ENCODE measurements around the gene TAF1B.

TAF1B gene

GRCh38 chr2:9824441-9824840, 18.8 kb upstream of the TAF1B start:
- H2BK15ac ChIP-seq (ENCODE audit: low read depth, poor library complexity, severe bottlenecking) = no peak overlapping the region
- H3K27me3 ChIP-seq (ENCODE audit: control insufficient read depth in 1 of 2, insufficient read depth in 1 of 2, low read length in 2 of 2) = no peaks in the 10 kb centered on the region
- H3K4me2 ChIP-seq (ENCODE audit: low read length, poor library complexity, severe bottlenecking) = no peak overlapping the region
- H2BK5ac ChIP-seq (ENCODE audit: low read depth, low read length, poor library complexity, severe bottlenecking) = no peak overlapping the region
- H2AK5ac ChIP-seq (ENCODE audit: low read length, severe bottlenecking) = no peak overlapping the region
- H3K9me3 ChIP-seq (ENCODE audit: control insufficient read depth, low read length) = no peaks in the 10 kb centered on the region
- H3K27ac ChIP-seq (ENCODE audit: low read length, poor library complexity, severe bottlenecking) = no peak overlapping the region
- H3K23ac ChIP-seq (ENCODE audit: low read length in 2 of 2) = no peak overlapping the region
- no peak overlapping the region for H3K4ac ChIP-seq (ENCODE audit: low read depth in 1 of 2, low read length in 2 of 2)
- H4K8ac ChIP-seq (ENCODE audit: low read length) = no peak overlapping the region
- H3K4me3 ChIP-seq (ENCODE audit: insufficient read depth in 1 of 2, low read depth in 1 of 2, low read length in 2 of 2) = no peak overlapping the region
- no peak overlapping the region for H3K14ac ChIP-seq (ENCODE audit: low read length in 2 of 2)
- H2AFZ ChIP-seq (ENCODE audit: low read depth, low read length) = no peak overlapping the region
- no peak overlapping the region for H2BK12ac ChIP-seq (ENCODE audit: low read length in 2 of 2)
- no peak overlapping the region for H4K91ac ChIP-seq (ENCODE audit: low read length)
- no peak overlapping the region for H2BK120ac ChIP-seq (ENCODE audit: low read depth, low read length)
- H3K18ac ChIP-seq (ENCODE audit: low read depth in 1 of 2, low read length in 2 of 2) = no peak overlapping the region
- 93% methylated on average over 3 of the region's 3 CpGs for WGBS
- peaks cover 14% of the 10 kb centered on the region for H3K4me1 ChIP-seq (ENCODE audit: control insufficient read depth, insufficient read depth, low read depth, low read length)
- H3K36me3 ChIP-seq (ENCODE audit: control insufficient read depth in 1 of 2, insufficient read depth in 2 of 2, low read depth in 1 of 2, low read length in 2 of 2) = no peaks in the 10 kb centered on the region
- H3K9ac ChIP-seq (ENCODE audit: low read length) = no peak overlapping the region
- no peaks in the 10 kb centered on the region for H3K79me1 ChIP-seq (replicated peaks; ENCODE audit: low read length, poor library complexity, severe bottlenecking)
- DNase-seq = no peak

GRCh38 chr2:9824956-9825720, 18.1 kb upstream of the TAF1B start:
- no peak overlapping the region for H2BK5ac ChIP-seq (ENCODE audit: low read depth, low read length, poor library complexity, severe bottlenecking)
- no peak overlapping the region for H2AK5ac ChIP-seq (ENCODE audit: low read length, severe bottlenecking)
- no peak overlapping the region for H2BK15ac ChIP-seq (ENCODE audit: low read depth, poor library complexity, severe bottlenecking)
- H4K8ac ChIP-seq (ENCODE audit: low read length) = no peak overlapping the region
- H3K23ac ChIP-seq (ENCODE audit: low read length in 2 of 2) = no peak overlapping the region
- no peak for DNase-seq
- WGBS = 69% methylated on average over 4 of the region's 5 CpGs
- no peaks in the 10 kb centered on the region for H3K27me3 ChIP-seq (ENCODE audit: control insufficient read depth in 1 of 2, insufficient read depth in 1 of 2, low read length in 2 of 2)
- no peak overlapping the region for H3K4me2 ChIP-seq (ENCODE audit: low read length, poor library complexity, severe bottlenecking)
- peaks cover 8% of the 10 kb centered on the region for H3K4me1 ChIP-seq (ENCODE audit: control insufficient read depth, insufficient read depth, low read depth, low read length)
- H3K4ac ChIP-seq (ENCODE audit: low read depth in 1 of 2, low read length in 2 of 2) = no peak overlapping the region
- no peaks in the 10 kb centered on the region for H3K36me3 ChIP-seq (ENCODE audit: control insufficient read depth in 1 of 2, insufficient read depth in 2 of 2, low read depth in 1 of 2, low read length in 2 of 2)
- no peak overlapping the region for H2BK12ac ChIP-seq (ENCODE audit: low read length in 2 of 2)
- H3K18ac ChIP-seq (ENCODE audit: low read depth in 1 of 2, low read length in 2 of 2) = no peak overlapping the region
- no peak overlapping the region for H4K91ac ChIP-seq (ENCODE audit: low read length)
- H3K4me3 ChIP-seq (ENCODE audit: insufficient read depth in 1 of 2, low read depth in 1 of 2, low read length in 2 of 2) = no peak overlapping the region
- H3K27ac ChIP-seq (ENCODE audit: low read length, poor library complexity, severe bottlenecking) = no peak overlapping the region
- H3K79me1 ChIP-seq (replicated peaks; ENCODE audit: low read length, poor library complexity, severe bottlenecking) = no peaks in the 10 kb centered on the region
- H3K9ac ChIP-seq (ENCODE audit: low read length) = no peak overlapping the region
- H3K9me3 ChIP-seq (ENCODE audit: control insufficient read depth, low read length) = no peaks in the 10 kb centered on the region
- H2AFZ ChIP-seq (ENCODE audit: low read depth, low read length) = no peak overlapping the region
- H2BK120ac ChIP-seq (ENCODE audit: low read depth, low read length) = no peak overlapping the region
- no peak overlapping the region for H3K14ac ChIP-seq (ENCODE audit: low read length in 2 of 2)

- H3K27ac ChIP-seq (ENCODE audit: low read length, poor library complexity, severe bottlenecking) = no peak overlapping the region
- H2AFZ ChIP-seq (ENCODE audit: low read depth, low read length) = no peak overlapping the region
- no peak overlapping the region for H4K91ac ChIP-seq (ENCODE audit: low read length)
- H3K23ac ChIP-seq (ENCODE audit: low read length in 2 of 2) = no peak overlapping the region
- no peak overlapping the region for H2BK12ac ChIP-seq (ENCODE audit: low read length in 2 of 2)
- H3K4me2 ChIP-seq (ENCODE audit: low read length, poor library complexity, severe bottlenecking) = no peak overlapping the region
- H2BK5ac ChIP-seq (ENCODE audit: low read depth, low read length, poor library complexity, severe bottlenecking) = no peak overlapping the region
- no peak overlapping the region for H3K9ac ChIP-seq (ENCODE audit: low read length)
- no peak overlapping the region for H3K4ac ChIP-seq (ENCODE audit: low read depth in 1 of 2, low read length in 2 of 2)
- H3K4me3 ChIP-seq (ENCODE audit: insufficient read depth in 1 of 2, low read depth in 1 of 2, low read length in 2 of 2) = no peak overlapping the region
- no peak overlapping the region for H3K14ac ChIP-seq (ENCODE audit: low read length in 2 of 2)
- no peak overlapping the region for H2AK5ac ChIP-seq (ENCODE audit: low read length, severe bottlenecking)
- WGBS = 98% methylated on average over 4 of the region's 4 CpGs
- H3K18ac ChIP-seq (ENCODE audit: low read depth in 1 of 2, low read length in 2 of 2) = no peak overlapping the region
- H2BK15ac ChIP-seq (ENCODE audit: low read depth, poor library complexity, severe bottlenecking) = no peak overlapping the region
- H3K9me3 ChIP-seq (ENCODE audit: control insufficient read depth, low read length) = no peaks in the 10 kb centered on the region
- no peaks in the 10 kb centered on the region for H3K36me3 ChIP-seq (ENCODE audit: control insufficient read depth in 1 of 2, insufficient read depth in 2 of 2, low read depth in 1 of 2, low read length in 2 of 2)
- no peak overlapping the region for H4K8ac ChIP-seq (ENCODE audit: low read length)
- H2BK120ac ChIP-seq (ENCODE audit: low read depth, low read length) = no peak overlapping the region
- no peak for DNase-seq
- no peaks in the 10 kb centered on the region for H3K27me3 ChIP-seq (ENCODE audit: control insufficient read depth in 1 of 2, insufficient read depth in 1 of 2, low read length in 2 of 2)
- H3K4me1 ChIP-seq (ENCODE audit: control insufficient read depth, insufficient read depth, low read depth, low read length) = peaks cover 4% of the 10 kb centered on the region
- H3K79me1 ChIP-seq (replicated peaks; ENCODE audit: low read length, poor library complexity, severe bottlenecking) = no peaks in the 10 kb centered on the region
Measured at GRCh38 chr2:9826208-9826607, 17.1 kb upstream of the TAF1B start.

- Histone ChIP-seq H3K9ac (ENCODE audit: low read length) (no peak overlapping the region), H3K27me3 (ENCODE audit: control insufficient read depth in 1 of 2, insufficient read depth in 1 of 2, low read length in 2 of 2) (peaks cover 0 to 7% of the 10 kb centered on the region in 2 experiments), H4K91ac (ENCODE audit: low read length) (no peak overlapping the region), H2BK15ac (ENCODE audit: low read depth, poor library complexity, severe bottlenecking) (peak overlapping the region; percentile 44), H3K79me1 (replicated peaks; ENCODE audit: low read length, poor library complexity, severe bottlenecking) (no peaks in the 10 kb centered on the region), H3K36me3 (ENCODE audit: control insufficient read depth in 1 of 2, insufficient read depth in 2 of 2, low read depth in 1 of 2, low read length in 2 of 2) (no peaks in the 10 kb centered on the region), H3K4me2 (ENCODE audit: low read length, poor library complexity, severe bottlenecking) (no peak overlapping the region), H3K9me3 (ENCODE audit: control insufficient read depth, low read length) (no peaks in the 10 kb centered on the region), H4K8ac (ENCODE audit: low read length) (no peak overlapping the region), H3K18ac (ENCODE audit: low read depth in 1 of 2, low read length in 2 of 2) (no peak overlapping the region), H2BK5ac (ENCODE audit: low read depth, low read length, poor library complexity, severe bottlenecking) (no peak overlapping the region), H2BK12ac (ENCODE audit: low read length in 2 of 2) (no peak overlapping the region), H3K4me1 (ENCODE audit: control insufficient read depth, insufficient read depth, low read depth, low read length) (no peaks in the 10 kb centered on the region), H2AK5ac (ENCODE audit: low read length, severe bottlenecking) (no peak overlapping the region), H3K4ac (ENCODE audit: low read depth in 1 of 2, low read length in 2 of 2) (no peak overlapping the region), H2BK120ac (ENCODE audit: low read depth, low read length) (no peak overlapping the region), H3K14ac (ENCODE audit: low read length in 2 of 2) (no peak overlapping the region), H3K27ac (ENCODE audit: low read length, poor library complexity, severe bottlenecking) (no peak overlapping the region), H2AFZ (ENCODE audit: low read depth, low read length) (no peak overlapping the region), H3K4me3 (ENCODE audit: insufficient read depth in 1 of 2, low read depth in 1 of 2, low read length in 2 of 2) (no peak overlapping the region), H3K23ac (ENCODE audit: low read length in 2 of 2) (no peak overlapping the region)
- WGBS = 75% methylated on average over 5 of the region's 5 CpGs
- DNase-seq = peak; percentile 33
Measured at GRCh38 chr2:9830685-9831410, 12.4 kb upstream of the TAF1B start.

Data from mesenchymal stem cell (in vitro differentiated cells and primary cell).